HG02623 (cell line): Measurements from ENCODE around the gene MTG1.
"Not testable (repeated sequence)": the region's sequence is repeated elsewhere in the genome, so short reads cannot be mapped to it uniquely, and the experiment has no call there.

ENCODE experiments used
- ATAC-seq: cut with Tn5 transposase; IDR thresholded peaks from one replicate; pipeline ENCODE4 v1.9.1; 2021; ENCODE audit warnings: moderate library complexity; ENCODE audit not compliant: unreplicated experiment

Gene MTG1

GRCh38 chr10:133358925-133359310 is 35.0 kb upstream of the MTG1 start:
- ATAC-seq: no peak

GRCh38 chr10:133359554-133359971 is 34.4 kb upstream of the MTG1 start:
- ATAC-seq: no peak

- no peak for ATAC-seq
These were observed 33.9 kb upstream of the MTG1 start for GRCh38 chr10:133359972-133360610.

GRCh38 chr10:133361227-133361626 is 32.7 kb upstream of the MTG1 start:
- ATAC-seq: no peak

GRCh38 chr10:133361773-133362441 is 32.0 kb upstream of the MTG1 start:
- no peak for ATAC-seq

- ATAC-seq: no peak
These were observed 31.1 kb upstream of the MTG1 start for GRCh38 chr10:133362846-133363245.

- ATAC-seq: no peak
These were observed 29.1 kb upstream of the MTG1 start for GRCh38 chr10:133364645-133365431.

- ATAC-seq: no peak
These were observed 28.4 kb upstream of the MTG1 start for GRCh38 chr10:133365461-133366129.

GRCh38 chr10:133366130-133366478 is 27.9 kb upstream of the MTG1 start:
- no peak for ATAC-seq

- no peak for ATAC-seq
These were observed 27.2 kb upstream of the MTG1 start for GRCh38 chr10:133366751-133367150.

GRCh38 chr10:133367461-133367860 is 26.5 kb upstream of the MTG1 start:
- not testable (repeated sequence) for ATAC-seq

GRCh38 chr10:133368153-133368552 is 25.8 kb upstream of the MTG1 start:
- ATAC-seq: no peak

- ATAC-seq: no peak
These were observed 23.7 kb upstream of the MTG1 start for GRCh38 chr10:133370030-133370786.

- no peak for ATAC-seq
These were observed 21.4 kb upstream of the MTG1 start for GRCh38 chr10:133372507-133372906.

GRCh38 chr10:133373174-133374090 is 20.5 kb upstream of the MTG1 start, which contains the start of gene ECHS1:
TSS of gene ECHS1 (minus strand) at chr10:133373354. CDS start at chr10:133373333, 21 bp downstream.
- ATAC-seq: peak; percentile 94

GRCh38 chr10:133375357-133376115 is 18.4 kb upstream of the MTG1 start:
- no peak for ATAC-seq

- not testable (repeated sequence) for ATAC-seq
These were observed 17.8 kb upstream of the MTG1 start for GRCh38 chr10:133376183-133376582.

- no peak for ATAC-seq
These were observed 16.7 kb upstream of the MTG1 start for GRCh38 chr10:133377025-133377817.
